Endothelial cell of coronary artery (primary cell): ENCODE results near the gene TSPY3. TPM values are rescaled to one million over a fixed set of nuclear protein-coding genes. Genes with fewer than 3 reads are reported as not detected.

Experiments used
- total RNA-seq: library from RNA; depleted of rRNA; stranded (reverse); fragments of >200 nt; gene quantifications from 2 replicates; pipeline ENCODE4 v1.2.3, GENCODE V29; 2014

TSPY3 gene
- not detected in 2 replicates for total RNA-seq

GRCh38 chrY:9398121-9398520 is at the start of gene TSPY3:
Gene TSPY3, plus strand, starts transcription at chrY:9398421. Its CDS starts 46 bp downstream, at chrY:9398467.

DNA sequence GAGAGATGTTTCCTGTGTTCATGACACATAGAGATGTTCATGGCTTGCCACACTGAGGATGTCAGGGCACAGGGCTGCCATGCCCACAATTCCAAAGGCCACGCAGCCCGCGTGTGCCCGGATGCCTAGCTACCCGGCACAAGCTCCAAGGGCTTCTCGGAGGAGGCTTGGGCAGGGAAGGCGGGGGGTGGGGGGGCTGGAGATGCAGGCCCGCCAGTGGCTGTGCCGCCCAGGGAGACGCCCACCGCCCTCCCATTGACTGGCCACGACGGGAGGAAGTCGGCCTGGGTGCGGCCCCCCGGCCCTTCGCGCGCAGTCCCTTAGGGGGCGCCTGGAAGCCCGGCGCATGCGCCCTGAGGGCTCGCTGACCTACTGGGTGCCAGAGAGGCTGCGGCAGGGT is 40.7 kb upstream of the TSPY3 start, which contains the start of gene TSPY8:
TSS of gene TSPY8 (plus strand) at position 301 of the 400 bp plus-strand sequence. CDS start at position 347, 46 bp downstream.

Other genes starting within 250 kb of the TSPY3 start
- gene TSPY4, start 61.0 kb upstream of the TSPY3 start, total RNA-seq: not detected in 2 replicates
- not detected in 2 replicates for gene TSPY8, start 40.6 kb upstream of the TSPY3 start, total RNA-seq
- not detected in 2 replicates for gene TSPY1, start 68.5 kb downstream of the TSPY3 start, total RNA-seq
- not detected in 2 replicates for gene TSPY9, start 88.8 kb downstream of the TSPY3 start, total RNA-seq
- not detected in 2 replicates for gene TSPY10, start 129.5 kb downstream of the TSPY3 start, total RNA-seq